SK-N-SH (cell line): ENCODE measurements around the gene ST8SIA4. TPM values are rescaled to one million over a fixed set of nuclear protein-coding genes. Genes with fewer than 3 reads are reported as not detected.

Source experiments
- CTCF ChIA-PET: fragments of 300-600, 350-600 bp; formaldehyde crosslinking; extraction: SDS; loops from one replicate; lab custom pipeline; 2021; lab: Yijun Ruan, JAX
- POLR2A ChIA-PET: fragments of 350-600 bp; sonication (Branson Sonifier 250); formaldehyde crosslinking; extraction: SDS; loops from one replicate; lab custom pipeline; 2020; ENCODE audit warnings: antibody characterized with exemption, inconsistent platforms; lab: Yijun Ruan, JAX
- DNase-seq: peaks from one replicate; pipeline ENCODE4 v3.0.0; 2012
- H2AFZ ChIP-seq: fragments of 200-600 bp; sonication (generic); 2 replicates; pipeline ENCODE4 v1.8.1; 2016; ENCODE audit warnings: antibody characterized with exemption, mild to moderate bottlenecking, low read depth
- H3F3A ChIP-seq: fragments of 200-600 bp; sonication (generic); replicated peaks from 2 replicates; pipeline ENCODE3; 2016; ENCODE audit warnings: antibody characterized with exemption, mild to moderate bottlenecking; ENCODE audit not compliant: insufficient read depth
- H3K27ac ChIP-seq, 2 experiments: fragments of 200-500 bp in 1 of 2; fragments of 200-600 bp in 1 of 2; sonication (Bioruptor generic) in 1 of 2; sonication (generic), shearing (Covaris generic) in 1 of 2; 2 replicates each; pipeline versions ENCODE4 v1.5.1 to v1.6.1; 2014 to 2016; ENCODE audit warnings: low read depth in 2 of 2, inconsistent platforms in 1 of 2, low read length in 1 of 2, mild to moderate bottlenecking in 1 of 2, mixed read lengths in 1 of 2
- H3K27me3 ChIP-seq: fragments of 200-600 bp; sonication (generic), shearing (Covaris generic); 2 replicates; pipeline ENCODE4 v1.6.1; 2016; ENCODE audit warnings: mixed run types; ENCODE audit not compliant: insufficient read depth
- H3K36me3 ChIP-seq, 2 experiments: fragments of 200-500 bp in 1 of 2; fragments of 200-600 bp in 1 of 2; sonication (Bioruptor generic) in 1 of 2; sonication (generic) in 1 of 2; replicated peaks in 1 of 2; 2 replicates each; pipeline versions ENCODE3 to v1.5.1; 2014 to 2016; ENCODE audit warnings: low read length in 1 of 2, mild to moderate bottlenecking in 1 of 2; ENCODE audit not compliant: insufficient read depth in 2 of 2, control insufficient read depth in 1 of 2
- H3K4me1 ChIP-seq, 2 experiments: fragments of 200-500 bp in 1 of 2; fragments of 200-600 bp in 1 of 2; sonication (Bioruptor generic) in 1 of 2; sonication (generic), shearing (Covaris generic) in 1 of 2; 2 replicates each; pipeline versions ENCODE4 v1.5.1 to v1.6.1; 2014 to 2016; ENCODE audit warnings: low read depth in 1 of 2, low read length in 1 of 2, mixed run types in 1 of 2; ENCODE audit not compliant: insufficient read depth in 2 of 2, control insufficient read depth in 1 of 2
- H3K4me2 ChIP-seq: fragments of 200-600 bp; sonication (generic), shearing (Covaris generic); 2 replicates; pipeline ENCODE4 v1.6.1; 2017; ENCODE audit warnings: mixed run types
- H3K4me3 ChIP-seq, 2 experiments: fragments of 200-500 bp in 1 of 2; fragments of 200-600 bp in 1 of 2; sonication (Bioruptor generic) in 1 of 2; sonication (generic), shearing (Covaris generic) in 1 of 2; 2 replicates each; pipeline versions ENCODE4 v1.5.1 to v1.8.1; 2014 to 2016; ENCODE audit warnings: low read depth in 2 of 2, inconsistent platforms in 1 of 2, low read length in 1 of 2, mild to moderate bottlenecking in 1 of 2, mixed read lengths in 1 of 2, moderate library complexity in 1 of 2
- H3K79me2 ChIP-seq: fragments of 200-600 bp; sonication (generic); 2 replicates; pipeline ENCODE4 v1.8.1; 2017; ENCODE audit warnings: mild to moderate bottlenecking; ENCODE audit not compliant: insufficient read depth
- H3K9ac ChIP-seq: fragments of 200-600 bp; sonication (generic); 2 replicates; pipeline ENCODE4 v1.6.1; 2017; ENCODE audit warnings: mixed run types
- H3K9me2 ChIP-seq: fragments of 200-600 bp; sonication (generic); 2 replicates; pipeline ENCODE4 v1.6.1; 2017; ENCODE audit warnings: mixed run types
- H3K9me3 ChIP-seq: fragments of 200-600 bp; sonication (generic); 2 replicates; pipeline ENCODE4 v1.6.1; 2017; ENCODE audit warnings: mixed run types, mild to moderate bottlenecking, moderate library complexity
- H4K20me1 ChIP-seq: fragments of 200-600 bp; sonication (generic); 2 replicates; pipeline ENCODE4 v1.6.1; 2017; ENCODE audit warnings: mild to moderate bottlenecking, mixed run types; ENCODE audit not compliant: insufficient read depth
- CHD2 ChIP-seq: fragments of 150-350 bp; IDR thresholded peaks from 2 replicates; pipeline ENCODE4 v1.6.1; 2018; ENCODE audit warnings: low read length; ENCODE audit not compliant: partially characterized antibody
- EP300 ChIP-seq, 2 experiments: IDR thresholded peaks; 2 replicates each; pipeline versions ENCODE4 v1.4.0 to v1.6.1; 2012; ENCODE audit warnings: borderline replicate concordance in 1 of 2, low read depth in 1 of 2, low read length in 1 of 2
- FOXJ3 ChIP-seq: sonication (generic); formaldehyde crosslinking; IDR thresholded peaks from 2 replicates; pipeline ENCODE4 v1.5.1; 2020; ENCODE audit warnings: mild to moderate bottlenecking, missing genetic modification reagents
- FOXM1 ChIP-seq: IDR thresholded peaks from 2 replicates; pipeline ENCODE4 v1.4.0; 2012; ENCODE audit warnings: low read depth, mild to moderate bottlenecking
- GABPA ChIP-seq: IDR thresholded peaks from 2 replicates; pipeline ENCODE4 v1.4.0; 2012; ENCODE audit warnings: low read depth, mild to moderate bottlenecking
- GATA2 ChIP-seq: sonication (generic); formaldehyde crosslinking; IDR thresholded peaks from 2 replicates; pipeline ENCODE4 v1.5.0; 2020; ENCODE audit warnings: mild to moderate bottlenecking, missing genetic modification reagents
- NRF1 ChIP-seq: IDR thresholded peaks from 2 replicates; pipeline ENCODE4 v1.6.1; 2012; ENCODE audit warnings: low read depth, mild to moderate bottlenecking, low read length
- PBX3 ChIP-seq: IDR thresholded peaks from 2 replicates; pipeline ENCODE4; 2012
- POLR2AphosphoS5 ChIP-seq: IDR thresholded peaks from 2 replicates; pipeline ENCODE4 v1.6.1; 2012; ENCODE audit warnings: low read depth, low read length
- RCOR1 ChIP-seq: fragments of 150-350 bp; IDR thresholded peaks from 2 replicates; pipeline ENCODE4 v1.6.1; 2017; ENCODE audit warnings: antibody characterized with exemption, low read length
- RFX5 ChIP-seq: IDR thresholded peaks from 2 replicates; pipeline ENCODE4 v1.6.1; 2012; ENCODE audit warnings: mild to moderate bottlenecking, improper control_type of control experiment, low read length
- TEAD4 ChIP-seq: IDR thresholded peaks from 2 replicates; pipeline ENCODE4 v1.4.0; 2012; ENCODE audit warnings: mild to moderate bottlenecking, borderline replicate concordance; ENCODE audit not compliant: insufficient read depth
- USF1 ChIP-seq: IDR thresholded peaks from 2 replicates; pipeline ENCODE4 v1.4.0; 2012; ENCODE audit warnings: low read depth, borderline replicate concordance
- YY1 ChIP-seq: IDR thresholded peaks from 2 replicates; pipeline ENCODE4 v1.4.0; 2012; ENCODE audit warnings: low read depth, mild to moderate bottlenecking
- ZBTB33 ChIP-seq: IDR thresholded peaks from 2 replicates; pipeline ENCODE4 v1.4.0; 2012; ENCODE audit warnings: low read depth, borderline replicate concordance
- WGBS: methylation state at CpG from one replicate; pipeline ENCODE4 v1.1.6; 2017; ENCODE audit warnings: low lambda C conversion rate; 5-methylcytosine and 5-hydroxymethylcytosine counted together
- polyA plus RNA-seq, 3 experiments: library from polyadenylated mRNA; depleted of rRNA; stranded (reverse); fragments of >200 nt; gene quantifications; 2 replicates each; pipeline ENCODE4 v1.2.3, GENCODE V29; 2012
- TF ChIP-seq, protein P1 (sequence below): IDR thresholded peaks from 2 replicates; pipeline ENCODE4 v1.4.0; 2012; ENCODE audit warnings: low read depth

The ST8SIA4 gene
- polyA plus RNA-seq, 1 of the 3 experiments (the other 2 are of a cell fraction) = 0.02 TPM

GRCh38 chr5:100902440-100903038, 543 bp downstream of the ST8SIA4 start:
- no peak overlapping the region for H3K9ac ChIP-seq

More at GRCh38 chr5:100902440-100903038, 543 bp downstream of the ST8SIA4 start:
- TF ChIP-seq FOXM1 = no peak
- TF ChIP-seq CHD2 = no peak
- TF ChIP-seq YY1 = no peak
- no peak for TF ChIP-seq GABPA
- no peak for TF ChIP-seq GATA2 (CRISPR knock-in tag)
- TF ChIP-seq EP300 (IDR thresholded peaks at IDR 0.05; ENCODE audit: borderline replicate concordance in 1 of 2, low read depth in 1 of 2, low read length in 1 of 2) = no peak
- TF ChIP-seq TEAD4 = no peak
- TF ChIP-seq NRF1 = no peak
- no peak for TF ChIP-seq RCOR1
- TF ChIP-seq PBX3 = no peak
- no peak for TF ChIP-seq POLR2AphosphoS5
- TF ChIP-seq USF1 = no peak
- no peak for TF ChIP-seq RFX5
- TF ChIP-seq, protein P1, sequence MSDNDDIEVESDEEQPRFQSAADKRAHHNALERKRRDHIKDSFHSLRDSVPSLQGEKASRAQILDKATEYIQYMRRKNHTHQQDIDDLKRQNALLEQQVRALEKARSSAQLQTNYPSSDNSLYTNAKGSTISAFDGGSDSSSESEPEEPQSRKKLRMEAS = no peak
- TF ChIP-seq ZBTB33 = no peak
- TF ChIP-seq FOXJ3 = no peak
- TF ChIP-seq, all 33 proteins: peak for 0
- Histone ChIP-seq H3K4me1 (no peaks in the 10 kb centered on the region), H3K27me3 (peaks cover 37% of the 10 kb centered on the region), H3K4me3 (peak overlapping the region; percentile 46 to 58), H3K9me3 (no peaks in the 10 kb centered on the region; the same call in 1 of the 2 replicates), H3K36me3 (no peaks in the 10 kb centered on the region), H3K79me2 (no peaks in the 10 kb centered on the region), H4K20me1 (no peaks in the 10 kb centered on the region), H3K4me2 (peak overlapping the region; percentile 81), H3K9me2 (no peaks in the 10 kb centered on the region), H3K27ac (no peak overlapping the region), H2AFZ (peak overlapping the region; percentile 35), H3F3A (no peaks in the 10 kb centered on the region)
- WGBS = 2% methylated on average over 14 of the region's 14 CpGs
- DNase-seq = no peak
- CTCF ChIA-PET = interaction anchor here (1.1 kb wide), 1 partner anchor 16 kb away, joined by 5 read pairs; no protein-coding TSS in a partner anchor
- POLR2A ChIA-PET = no interaction called here
